ENCODE measurements around the gene TMIGD1. TPM values are rescaled to one million over a fixed set of nuclear protein-coding genes. Genes with fewer than 3 reads are reported as not detected.

The TMIGD1 gene
- total RNA-seq, 2 experiments from 2014 or later, result not detected

- Histone ChIP-seq H3K27ac (ENCODE audit: low read depth in 1 of 2, low read length in 2 of 2) (no peak overlapping the region), H3K4me1 (ENCODE audit: insufficient read depth, low read length) (no peaks in the 10 kb centered on the region), H3K4me3 (ENCODE audit: low read length) (no peak overlapping the region), H3K36me3 (ENCODE audit: insufficient read depth, low read length) (no peaks in the 10 kb centered on the region), H3K9me3 (ENCODE audit: control insufficient read depth in 1 of 2, insufficient read depth in 1 of 2, low read length in 2 of 2) (no peaks in the 10 kb centered on the region), H3K27me3 (ENCODE audit: control insufficient read depth in 1 of 2, insufficient read depth in 2 of 2, low read length in 2 of 2) (no peaks in the 10 kb centered on the region)
- Mint-ChIP-seq H3K36me3 (ENCODE audit: low read depth) (no peaks in the 10 kb centered on the region), H3K27me3 (no peaks in the 10 kb centered on the region), H3K4me1 (ENCODE audit: low read depth) (no peaks in the 10 kb centered on the region), H3K4me3 (no peak overlapping the region), H3K9me3 (no peaks in the 10 kb centered on the region), H3K27ac (no peak overlapping the region)
- ChIA-PET POLR2A (interaction anchor here (0.7 to 1.0 kb wide), 2 partner anchors 9 to 24 kb away, joined by 3 to 6 read pairs; no protein-coding TSS in a partner anchor), CTCF (interaction anchor here (0.6 to 1.0 kb wide), 2 partner anchors 33 to 37 kb away, joined by 3 read pairs; no protein-coding TSS in a partner anchor)
- ATAC-seq (ENCODE audit: poor library complexity), result no peak
- peak; percentile 61 for TF ChIP-seq CTCF (IDR thresholded peaks at IDR 0.05)
- intact Hi-C loops (cut with DNase I, micrococcal nuclease), result loop anchor here in 1 of 2 experiments (2.0 kb wide), 1 partner anchor 38 kb away; no protein-coding TSS in a partner anchor
- peak in 1 of 14 experiments; percentile 17 for DNase-seq
Measured at GRCh38 chr17:30299000-30299399, 34.9 kb downstream of the TMIGD1 start.

- DNase-seq, result no peak
- Mint-ChIP-seq H3K9me3 (no peaks in the 10 kb centered on the region), H3K4me1 (ENCODE audit: low read depth) (no peaks in the 10 kb centered on the region), H3K27me3 (no peaks in the 10 kb centered on the region), H3K27ac (no peak overlapping the region), H3K36me3 (ENCODE audit: low read depth) (no peaks in the 10 kb centered on the region), H3K4me3 (no peak overlapping the region)
- Histone ChIP-seq H3K4me1 (ENCODE audit: insufficient read depth, low read length) (peaks cover under 1% of the 10 kb centered on the region), H3K27me3 (ENCODE audit: control insufficient read depth in 1 of 2, insufficient read depth in 2 of 2, low read length in 2 of 2) (no peaks in the 10 kb centered on the region), H3K4me3 (ENCODE audit: low read length) (no peak overlapping the region), H3K36me3 (ENCODE audit: insufficient read depth, low read length) (no peaks in the 10 kb centered on the region), H3K27ac (ENCODE audit: low read depth in 1 of 2, low read length in 2 of 2) (no peak overlapping the region), H3K9me3 (ENCODE audit: control insufficient read depth in 1 of 2, insufficient read depth in 1 of 2, low read length in 2 of 2) (no peaks in the 10 kb centered on the region)
- intact Hi-C loops (cut with DNase I, micrococcal nuclease), result loop anchor here in 1 of 2 experiments (2.0 kb wide), 1 partner anchor 39 kb away; no protein-coding TSS in a partner anchor
- ChIA-PET CTCF (no interaction called here), POLR2A (no interaction called here)
- ATAC-seq (ENCODE audit: poor library complexity), result no peak
- no peak for TF ChIP-seq CTCF (IDR thresholded peaks at IDR 0.05)
Measured at GRCh38 chr17:30297715-30298114, 36.1 kb downstream of the TMIGD1 start.

- Mint-ChIP-seq H3K4me3 (no peak overlapping the region), H3K27me3 (no peaks in the 10 kb centered on the region), H3K4me1 (ENCODE audit: low read depth) (peaks cover 4% of the 10 kb centered on the region), H3K36me3 (ENCODE audit: low read depth) (no peaks in the 10 kb centered on the region), H3K27ac (no peak overlapping the region), H3K9me3 (no peaks in the 10 kb centered on the region)
- ChIA-PET POLR2A (no interaction called here), CTCF (interaction anchor here (2.4 kb wide), 1 partner anchor 27 kb away, joined by 5 read pairs; no protein-coding TSS in a partner anchor)
- no peak overlapping the region for H3K27ac ChIP-seq (ENCODE audit: low read depth in 1 of 2, low read length in 2 of 2)
- H3K9me3 ChIP-seq (ENCODE audit: control insufficient read depth in 1 of 2, insufficient read depth in 1 of 2, low read length in 2 of 2), result no peaks in the 10 kb centered on the region
- H3K4me3 ChIP-seq (ENCODE audit: low read length), result no peak overlapping the region
- H3K4me1 ChIP-seq (ENCODE audit: insufficient read depth, low read length), result peaks cover 8% of the 10 kb centered on the region
- H3K27me3 ChIP-seq (ENCODE audit: control insufficient read depth in 1 of 2, insufficient read depth in 2 of 2, low read length in 2 of 2), result no peaks in the 10 kb centered on the region
- TF ChIP-seq CTCF (IDR thresholded peaks at IDR 0.05), result no peak
- ATAC-seq (ENCODE audit: poor library complexity) (no peak), DNase-seq (no peak)
- intact Hi-C loops (cut with DNase I, micrococcal nuclease), result no loop called here
- H3K36me3 ChIP-seq (ENCODE audit: insufficient read depth, low read length), result no peaks in the 10 kb centered on the region
Measured at GRCh38 chr17:30296499-30297080, 37.3 kb downstream of the TMIGD1 start.
